T-helper 1 cell treated with Interleukin-12 subunit alpha and Interleukin-12 subunit beta and Interleukin-4 antibody, amounts not matched to agents 30 μg/mL and 1 μg/mL, for 36 hours (primary cell): ENCODE results near the gene VTN.
"Not testable (repeated sequence)": the region's sequence is repeated elsewhere in the genome, so short reads cannot be mapped to it uniquely, and the experiment has no call there.

ENCODE experiments used
- H3K27ac Mint-ChIP-seq: one replicate; pipeline ENCODE4 v1.8.0; 2021; ENCODE audit warnings: mild to moderate bottlenecking, mixed read lengths
- H3K27me3 Mint-ChIP-seq: one replicate; pipeline ENCODE4 v1.8.0; 2021; ENCODE audit warnings: low read depth, mixed read lengths
- H3K36me3 Mint-ChIP-seq: one replicate; pipeline ENCODE4 v1.8.0; 2021; ENCODE audit warnings: low read depth, mixed read lengths
- H3K4me1 Mint-ChIP-seq: one replicate; pipeline ENCODE4 v1.8.0; 2021; ENCODE audit warnings: low read depth, mixed read lengths
- H3K4me3 Mint-ChIP-seq: one replicate; pipeline ENCODE4 v1.8.0; 2021; ENCODE audit warnings: mild to moderate bottlenecking, moderate library complexity, mixed read lengths
- H3K9me3 Mint-ChIP-seq: one replicate; pipeline ENCODE4 v1.8.0; 2021; ENCODE audit warnings: mixed read lengths

The VTN gene

DNA sequence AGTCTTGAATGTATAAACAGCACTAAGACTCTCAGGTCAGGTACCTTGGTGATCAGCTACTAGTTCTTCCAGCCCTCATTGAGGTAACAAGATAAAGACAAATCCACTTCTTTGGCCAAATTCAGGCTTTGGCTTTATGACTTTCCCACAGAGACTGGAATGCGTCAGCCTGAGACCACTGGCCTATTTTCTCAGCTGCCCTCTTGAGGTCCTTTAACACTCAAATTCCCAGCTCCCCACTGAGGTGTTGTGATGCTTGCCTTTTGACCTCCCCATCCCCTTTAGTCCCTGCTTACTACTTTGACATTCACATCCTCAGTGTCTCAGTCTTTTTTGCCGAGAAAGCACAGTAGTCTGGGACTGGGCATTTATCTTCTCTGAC, 23.9 kb downstream of the VTN start:
- Mint-ChIP-seq H3K4me3 (no peak overlapping the region), H3K9me3 (no peaks in the 10 kb centered on the region), H3K27me3 (no peaks in the 10 kb centered on the region), H3K27ac (no peak overlapping the region), H3K36me3 (peaks cover 41% of the 10 kb centered on the region), H3K4me1 (peaks cover 2% of the 10 kb centered on the region)

DNA sequence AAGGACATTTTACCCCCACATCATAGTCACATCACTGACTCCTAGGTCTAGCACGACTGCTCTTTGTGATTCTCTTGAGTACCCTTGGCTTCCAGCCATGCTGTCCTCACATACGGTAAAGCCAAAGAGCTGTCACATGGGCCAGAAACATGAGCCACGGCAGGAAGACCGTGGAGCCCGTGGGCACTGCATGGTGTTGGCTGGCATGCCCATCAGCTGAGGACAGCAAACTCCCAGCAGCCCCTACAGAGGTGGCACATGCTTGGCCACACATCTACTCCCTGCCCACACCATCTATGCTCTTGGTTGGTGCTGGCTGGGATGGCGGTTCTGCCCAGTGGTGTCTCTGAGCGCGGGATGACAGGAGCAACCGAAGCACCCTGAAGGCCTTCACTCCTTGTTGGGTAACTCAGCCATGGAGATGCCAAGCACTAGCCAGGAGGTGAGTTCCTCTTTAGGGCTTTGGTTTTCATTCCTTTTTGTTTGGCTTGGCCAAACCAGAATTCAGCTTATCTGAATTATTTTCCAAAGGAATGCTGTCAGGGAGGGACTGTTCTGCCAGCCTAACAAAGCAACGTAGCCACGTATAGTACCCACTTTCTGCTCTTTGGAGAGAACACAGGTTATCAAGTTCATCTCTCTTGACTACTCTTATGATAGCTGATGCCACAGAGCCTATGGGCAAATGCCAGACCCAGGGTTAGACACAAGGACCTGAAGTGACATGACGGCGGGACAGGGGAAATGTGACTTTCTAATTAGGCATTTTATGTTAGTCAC, 24.5 kb downstream of the VTN start:
- no peak overlapping the region for H3K4me3 Mint-ChIP-seq
- peaks cover 41% of the 10 kb centered on the region for H3K36me3 Mint-ChIP-seq
- peaks cover 2% of the 10 kb centered on the region for H3K4me1 Mint-ChIP-seq
- no peaks in the 10 kb centered on the region for H3K27me3 Mint-ChIP-seq
- no peak overlapping the region for H3K27ac Mint-ChIP-seq
- no peaks in the 10 kb centered on the region for H3K9me3 Mint-ChIP-seq

DNA sequence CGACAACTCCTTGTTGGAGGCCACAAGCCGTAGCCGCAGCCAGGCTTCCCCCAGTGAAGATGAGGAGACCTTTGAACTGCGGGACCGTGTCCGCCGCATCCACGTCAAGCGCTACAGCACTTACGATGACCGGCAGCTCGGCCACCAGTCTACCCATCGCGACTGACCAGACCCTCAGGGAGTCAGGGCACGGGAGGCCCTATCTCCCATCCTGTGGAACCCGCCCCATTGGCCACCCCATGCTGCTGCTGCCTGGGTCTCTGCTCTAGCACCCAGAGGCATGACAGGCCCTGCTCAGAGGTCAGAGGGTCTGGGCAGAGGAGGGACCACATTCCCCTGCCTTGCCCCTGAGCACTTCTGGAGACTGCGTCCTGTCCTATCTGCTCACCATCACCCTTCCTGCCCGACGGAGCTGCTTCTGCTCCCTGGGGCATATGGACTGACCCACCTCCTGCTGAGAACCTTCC, 25.6 kb downstream of the VTN start:
- Mint-ChIP-seq H3K27ac (no peak overlapping the region), H3K9me3 (no peaks in the 10 kb centered on the region), H3K36me3 (peaks cover 36% of the 10 kb centered on the region), H3K4me1 (peaks cover 4% of the 10 kb centered on the region), H3K27me3 (no peaks in the 10 kb centered on the region), H3K4me3 (no peak overlapping the region)

DNA sequence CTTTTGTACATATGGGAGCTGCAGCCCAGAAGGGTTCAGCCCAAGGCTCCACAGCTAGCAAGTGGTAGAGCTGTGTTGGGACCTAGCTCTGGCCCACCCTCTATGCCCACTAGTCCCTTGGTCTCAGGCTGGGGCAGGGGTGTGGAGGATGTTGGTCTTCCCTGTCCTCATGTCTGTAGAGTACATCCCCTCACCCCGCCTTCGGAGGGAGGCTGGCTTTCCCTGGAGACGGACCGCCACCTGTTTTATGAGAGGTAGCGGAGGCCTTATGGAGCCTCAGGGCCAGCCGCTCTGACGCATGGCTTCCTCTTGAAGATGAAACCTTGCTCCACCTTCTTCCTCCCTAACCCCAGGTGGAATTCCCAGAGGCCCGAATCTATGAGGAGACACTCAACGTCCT, 26.1 kb downstream of the VTN start:
- Mint-ChIP-seq H3K27me3 (no peaks in the 10 kb centered on the region), H3K4me3 (no peak overlapping the region), H3K9me3 (no peaks in the 10 kb centered on the region), H3K4me1 (peaks cover 7% of the 10 kb centered on the region), H3K36me3 (peaks cover 36% of the 10 kb centered on the region), H3K27ac (no peak overlapping the region)

DNA sequence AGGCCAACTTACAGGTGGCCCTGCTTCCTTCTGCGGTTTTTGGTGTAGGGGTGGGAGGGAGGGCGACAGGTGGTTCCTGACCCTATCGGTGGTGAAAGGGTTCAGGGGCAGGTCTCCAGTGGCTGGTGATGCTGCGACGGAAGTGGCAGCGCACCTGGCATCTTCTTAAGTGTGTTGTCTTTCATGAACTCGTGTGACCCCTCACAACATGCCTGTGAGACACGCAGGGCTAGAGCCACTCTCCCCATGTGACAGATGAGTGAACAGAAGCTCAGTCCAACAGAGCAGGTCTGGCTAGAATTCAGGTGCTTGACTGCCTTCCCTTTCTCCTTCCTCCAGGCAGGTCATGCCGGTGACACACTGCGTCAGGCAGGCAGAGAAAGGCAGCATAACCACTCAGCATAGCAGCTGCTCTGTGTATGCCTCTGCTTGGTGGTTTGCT, 26.6 kb downstream of the VTN start:
- Mint-ChIP-seq H3K27ac (no peak overlapping the region), H3K9me3 (no peaks in the 10 kb centered on the region), H3K36me3 (peaks cover 34% of the 10 kb centered on the region), H3K4me1 (peaks cover 9% of the 10 kb centered on the region), H3K27me3 (no peaks in the 10 kb centered on the region), H3K4me3 (no peak overlapping the region)

DNA sequence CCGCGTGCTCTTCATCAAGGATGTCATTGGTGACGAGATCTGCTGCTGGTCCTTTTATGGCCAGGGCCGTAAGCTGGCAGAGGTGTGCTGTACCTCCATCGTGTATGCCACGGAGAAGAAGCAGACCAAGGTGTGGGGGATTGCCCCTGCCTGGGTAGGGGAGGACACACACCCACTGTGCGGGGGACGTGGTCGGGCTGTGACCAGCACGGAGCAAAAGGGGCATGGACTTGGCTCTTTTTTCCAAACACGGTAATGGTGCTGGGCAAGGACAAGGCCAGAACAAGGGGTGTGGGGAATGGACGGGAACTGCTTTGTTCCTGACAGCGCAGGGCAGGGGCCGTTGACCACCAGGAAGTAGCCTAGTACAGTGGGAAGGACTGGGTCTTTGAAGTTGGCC, 27.8 kb downstream of the VTN start:
- peaks cover 15% of the 10 kb centered on the region for H3K4me1 Mint-ChIP-seq
- no peak overlapping the region for H3K4me3 Mint-ChIP-seq
- H3K27ac Mint-ChIP-seq: no peak overlapping the region
- peaks cover 29% of the 10 kb centered on the region for H3K36me3 Mint-ChIP-seq
- no peaks in the 10 kb centered on the region for H3K9me3 Mint-ChIP-seq
- no peaks in the 10 kb centered on the region for H3K27me3 Mint-ChIP-seq

DNA sequence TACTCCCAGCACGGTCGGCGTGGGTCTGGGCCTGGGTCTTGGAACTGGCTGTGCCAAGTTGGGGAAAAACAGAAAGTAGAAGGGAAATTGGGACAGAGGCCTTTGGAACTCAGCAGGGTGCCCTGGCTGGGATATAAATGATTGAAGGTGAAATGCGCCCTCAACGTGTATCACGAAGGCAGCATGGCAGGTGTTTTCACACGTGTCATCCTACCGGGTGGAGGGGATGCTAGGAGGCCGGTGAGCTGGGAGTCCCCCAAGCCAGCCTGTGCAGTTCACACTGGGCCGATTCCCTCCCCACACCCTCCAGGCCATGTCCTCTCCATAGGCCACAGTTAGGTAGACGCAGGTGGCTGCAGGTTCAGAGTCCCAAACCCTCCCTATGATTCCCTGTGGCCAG, 28.6 kb downstream of the VTN start:
- H3K4me1 Mint-ChIP-seq: peaks cover 20% of the 10 kb centered on the region
- H3K27ac Mint-ChIP-seq: no peak overlapping the region
- peaks cover 23% of the 10 kb centered on the region for H3K36me3 Mint-ChIP-seq
- no peaks in the 10 kb centered on the region for H3K9me3 Mint-ChIP-seq
- H3K4me3 Mint-ChIP-seq: no peak overlapping the region
- no peaks in the 10 kb centered on the region for H3K27me3 Mint-ChIP-seq

DNA sequence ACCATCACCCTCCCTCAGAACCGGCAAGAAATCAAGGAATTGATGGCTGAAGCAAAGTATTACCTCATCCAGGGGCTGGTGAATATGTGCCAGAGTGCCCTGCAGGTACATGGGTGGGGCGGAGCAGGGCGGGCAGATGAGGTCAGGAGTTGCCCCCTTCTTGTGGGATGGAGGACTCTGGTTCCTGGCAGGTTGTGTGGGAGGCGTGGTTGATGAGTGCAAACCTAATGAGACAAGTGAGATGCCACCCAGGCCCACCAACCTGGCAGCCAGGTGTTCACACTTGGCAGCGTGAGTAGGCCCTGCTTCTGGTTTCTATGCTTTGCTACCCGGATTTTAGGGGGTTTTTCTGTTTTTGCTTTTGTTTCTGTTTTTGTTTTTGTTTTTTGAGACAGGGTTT, 29.7 kb downstream of the VTN start:
- peaks cover 22% of the 10 kb centered on the region for H3K4me1 Mint-ChIP-seq
- no peak overlapping the region for H3K4me3 Mint-ChIP-seq
- H3K27ac Mint-ChIP-seq: no peak overlapping the region
- H3K36me3 Mint-ChIP-seq: peaks cover 21% of the 10 kb centered on the region
- H3K27me3 Mint-ChIP-seq: no peaks in the 10 kb centered on the region
- no peaks in the 10 kb centered on the region for H3K9me3 Mint-ChIP-seq

DNA sequence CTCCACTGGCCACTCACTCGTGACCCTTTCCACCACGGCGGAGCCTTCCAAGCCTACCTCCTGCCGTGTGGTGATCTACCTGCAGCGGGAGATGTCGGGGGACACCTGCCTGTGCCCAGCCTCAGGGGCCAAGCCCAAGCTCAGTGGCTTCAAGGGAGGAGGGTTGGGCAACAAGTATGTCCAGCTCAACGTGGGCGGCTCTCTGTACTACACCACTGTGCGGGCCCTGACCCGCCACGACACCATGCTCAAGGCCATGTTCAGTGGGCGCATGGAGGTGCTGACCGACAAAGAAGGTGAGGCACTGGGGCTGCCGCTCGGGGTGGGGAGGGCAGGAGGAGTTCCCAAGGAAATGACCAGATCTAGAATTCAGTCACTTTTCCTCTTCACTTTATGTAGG, 30.7 kb downstream of the VTN start:
- Mint-ChIP-seq H3K4me1 (peaks cover 27% of the 10 kb centered on the region), H3K27me3 (no peaks in the 10 kb centered on the region), H3K36me3 (peaks cover 18% of the 10 kb centered on the region), H3K27ac (no peak overlapping the region), H3K9me3 (no peaks in the 10 kb centered on the region), H3K4me3 (no peak overlapping the region)

DNA sequence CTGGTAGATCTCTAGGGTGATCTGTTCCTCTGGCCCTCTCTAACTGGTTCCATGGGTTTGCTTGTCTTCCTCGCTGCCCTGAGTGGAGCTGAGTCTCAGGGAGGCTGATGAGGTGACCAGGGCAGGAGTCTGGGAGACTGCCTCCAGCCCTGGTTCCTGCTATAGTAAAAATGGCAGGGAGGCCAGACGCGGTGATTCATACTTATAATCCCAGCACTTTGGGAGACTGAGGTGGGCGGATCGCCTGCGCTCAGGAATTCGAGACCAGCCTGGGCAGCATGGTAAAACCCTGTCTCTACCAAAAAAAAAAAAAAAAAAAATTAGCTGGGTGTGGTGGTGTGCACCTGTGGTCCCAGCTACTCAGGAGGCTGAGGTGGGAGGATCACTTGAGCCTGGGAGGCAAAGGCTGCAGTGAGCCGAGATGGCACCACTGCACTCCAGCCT, 31.3 kb downstream of the VTN start:
- not testable (repeated sequence) for H3K27me3 Mint-ChIP-seq, H3K4me3 Mint-ChIP-seq, H3K9me3 Mint-ChIP-seq, H3K27ac Mint-ChIP-seq
- Mint-ChIP-seq H3K36me3 (peaks cover 16% of the 10 kb centered on the region), H3K4me1 (peaks cover 33% of the 10 kb centered on the region)

DNA sequence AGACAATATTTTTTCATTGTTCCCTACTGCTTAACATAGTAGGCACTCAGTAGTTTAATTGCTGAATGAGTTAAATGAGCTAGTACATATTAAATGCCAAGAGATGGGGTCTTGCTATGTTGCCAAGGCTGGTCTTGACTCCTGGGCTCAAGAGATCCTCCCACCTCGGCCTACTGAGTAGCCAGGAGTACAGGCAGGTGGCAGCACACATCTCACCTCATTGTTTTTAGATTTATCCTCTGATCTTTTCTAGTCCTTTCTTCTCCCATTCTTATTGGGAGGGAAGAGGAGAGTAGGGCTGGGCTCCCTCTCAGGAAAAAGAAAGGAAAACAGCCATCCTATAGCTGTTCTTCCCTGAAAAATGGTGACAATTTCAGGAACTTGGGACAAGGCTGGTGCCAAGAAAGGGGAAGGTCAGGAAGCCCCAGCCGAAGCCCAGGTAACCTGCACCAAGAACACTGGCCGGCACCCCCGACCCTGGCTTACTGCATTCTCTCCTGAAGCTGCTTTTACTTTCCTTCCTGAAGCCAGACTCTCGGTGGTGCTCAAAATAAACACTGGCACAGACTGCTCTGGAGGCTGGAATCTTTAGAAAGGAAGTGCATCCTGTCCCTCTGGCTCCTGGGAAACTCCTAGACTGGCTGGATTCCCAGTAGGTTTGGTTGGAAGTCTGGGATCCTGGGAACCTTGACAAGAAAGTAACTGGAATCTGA, 31.9 kb downstream of the VTN start:
- Mint-ChIP-seq H3K4me3 (no peak overlapping the region), H3K27me3 (no peaks in the 10 kb centered on the region), H3K9me3 (no peaks in the 10 kb centered on the region), H3K4me1 (peaks cover 34% of the 10 kb centered on the region), H3K27ac (no peak overlapping the region), H3K36me3 (peaks cover 15% of the 10 kb centered on the region)

DNA sequence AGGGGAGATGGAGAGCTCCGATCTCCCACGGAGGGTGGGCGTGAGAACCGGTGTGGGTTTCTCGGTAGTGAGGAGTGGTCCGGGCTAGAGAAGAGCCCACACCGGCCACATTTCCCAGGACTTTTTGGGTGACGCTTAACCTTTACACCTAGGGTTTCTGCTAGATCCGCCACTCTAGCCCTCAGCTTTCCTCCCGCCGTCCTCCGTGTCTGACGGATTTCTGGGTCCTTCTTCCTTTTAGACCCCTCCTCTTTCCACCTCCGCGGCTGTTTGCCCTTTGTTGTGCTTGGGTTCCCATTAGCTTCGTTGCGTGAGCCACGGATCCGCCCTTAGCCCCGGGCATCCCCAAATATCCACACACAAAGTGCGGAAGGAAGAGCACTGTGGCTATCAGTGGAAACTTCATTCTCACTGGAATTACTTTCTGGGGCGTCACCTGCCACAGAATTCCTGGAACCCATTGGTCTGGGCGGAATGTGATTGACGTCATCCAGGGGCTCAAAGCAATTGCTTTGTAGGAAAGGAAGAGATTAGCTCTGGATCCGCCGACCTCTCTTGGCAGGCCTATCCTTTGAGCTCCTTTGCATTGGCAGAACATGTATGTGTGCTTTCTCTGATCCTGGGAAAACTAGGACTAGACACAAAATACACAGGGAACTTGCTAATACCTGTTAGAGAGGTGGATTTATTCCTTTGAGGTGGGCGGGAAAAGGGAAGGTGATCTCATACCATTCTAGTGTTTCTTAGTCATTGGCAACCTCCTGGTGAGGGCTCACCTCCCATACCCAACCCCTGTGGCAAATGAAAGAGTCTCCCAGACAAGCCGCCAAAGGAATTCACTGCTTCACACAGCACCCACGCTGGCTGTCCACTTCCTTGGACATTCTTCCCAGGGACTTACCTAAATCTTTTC, 33.9 kb downstream of the VTN start:
- Mint-ChIP-seq H3K27ac (peak overlapping the region; percentile 96), H3K27me3 (no peaks in the 10 kb centered on the region), H3K36me3 (peaks cover 10% of the 10 kb centered on the region), H3K4me3 (peak overlapping the region; percentile 97), H3K4me1 (peaks cover 39% of the 10 kb centered on the region), H3K9me3 (no peaks in the 10 kb centered on the region)

DNA sequence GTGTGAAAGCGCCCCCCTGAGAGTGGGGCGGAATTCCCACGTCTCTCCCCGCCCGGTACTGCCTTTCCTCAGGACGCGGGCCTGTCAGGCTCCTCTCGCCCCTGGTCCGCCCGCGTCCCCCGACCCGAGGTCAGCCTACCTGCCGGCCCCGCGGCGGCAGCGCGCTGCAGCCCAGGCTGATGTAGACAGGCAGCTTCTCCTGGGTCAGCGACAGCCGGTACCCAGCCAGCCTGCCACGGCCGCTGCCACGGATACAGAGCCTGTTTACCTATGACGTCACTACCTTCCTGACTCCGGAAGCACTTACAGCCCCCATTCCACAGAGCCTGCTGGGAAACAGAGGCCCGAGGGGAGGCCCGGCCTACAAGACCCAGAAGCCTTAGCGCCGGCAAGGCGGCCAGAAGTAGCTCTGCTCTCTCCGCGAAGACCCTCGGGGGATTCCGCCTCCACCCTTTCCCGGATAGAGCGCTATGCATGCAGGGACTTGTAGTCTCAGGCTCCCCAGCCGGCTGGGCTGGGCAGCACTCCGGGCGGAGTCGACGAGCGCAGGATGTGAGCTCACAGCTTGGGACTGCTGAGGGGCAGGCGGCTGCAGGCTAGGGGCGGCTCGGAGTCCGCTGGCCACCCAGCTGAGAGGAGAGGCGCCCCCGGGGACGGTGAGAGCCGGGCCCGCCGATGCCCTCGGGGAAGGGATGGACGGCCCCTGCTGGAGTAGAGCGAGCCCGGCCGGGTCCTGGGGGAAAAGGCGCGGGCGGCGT, 34.7 kb downstream of the VTN start, which contains the start of the genes IFT20 and TNFAIP1:
Gene IFT20, minus strand, starts transcription at position 272 of the 758 bp plus-strand sequence. CDS start 3,487 bp downstream, outside the sequence.
Gene TNFAIP1, plus strand, starts transcription at position 561 of the 758 bp plus-strand sequence. CDS start 3,761 bp downstream, outside the sequence.
- Mint-ChIP-seq H3K4me3 (peak within 1 kb of the TSS; percentile 97), H3K27ac (peak within 1 kb of the TSS; percentile 96), H3K9me3 (no peaks in the 10 kb centered on the region), H3K27me3 (no peaks in the 10 kb centered on the region), H3K4me1 (peaks cover 39% of the 10 kb centered on the region), H3K36me3 (peaks cover 5% of the 10 kb centered on the region)
